ENCODE data around the gene HPCAL1.

GRCh38 chr2:10303181-10303693, 533 bp downstream of the HPCAL1 start:
- no peak for TF ChIP-seq EZH2 (IDR thresholded peaks at IDR 0.05; ENCODE audit: insufficient read depth, poor library complexity, severe bottlenecking)
- TF ChIP-seq EZH2phosphoT487 (IDR thresholded peaks at IDR 0.05; ENCODE audit: insufficient read depth, low read depth), result no peak
